Measurements from ENCODE around the gene FBXO44. TPM values are rescaled to one million over a fixed set of nuclear protein-coding genes. Genes with fewer than 3 reads are reported as not detected.

The FBXO44 gene
- total and polyA plus RNA-seq, 12 donors, result 6.3 to 121 (median 38.1) TPM

GRCh38 chr1:11646317-11646716 is 8.4 kb upstream of the FBXO44 start:
- H3K27me3 ChIP-seq, result no peaks in the 10 kb centered on the region
- no peak for DNase-seq
- peaks cover 13 to 28% of the 10 kb centered on the region in 2 donors for H3K4me1 ChIP-seq (replicated peaks in 1 of 2)
- H3K27ac ChIP-seq, result no peak overlapping the region
- intact Hi-C loops (cut with DNase I), result loop anchor here in 1 of 2 donors (10.0 kb wide), 1 partner anchor 602 kb away; the partner anchor contains the start of gene MASP2
- H3K9me3 ChIP-seq (replicated peaks in 1 of 3), result no peaks in the 10 kb centered on the region
- no peaks in the 10 kb centered on the region for H3K36me3 ChIP-seq (replicated peaks in 1 of 2)
- no peak overlapping the region for H3K4me3 ChIP-seq
- TF ChIP-seq POLR2A (IDR thresholded peaks at IDR 0.05), result no peak
- TF ChIP-seq, protein P1, sequence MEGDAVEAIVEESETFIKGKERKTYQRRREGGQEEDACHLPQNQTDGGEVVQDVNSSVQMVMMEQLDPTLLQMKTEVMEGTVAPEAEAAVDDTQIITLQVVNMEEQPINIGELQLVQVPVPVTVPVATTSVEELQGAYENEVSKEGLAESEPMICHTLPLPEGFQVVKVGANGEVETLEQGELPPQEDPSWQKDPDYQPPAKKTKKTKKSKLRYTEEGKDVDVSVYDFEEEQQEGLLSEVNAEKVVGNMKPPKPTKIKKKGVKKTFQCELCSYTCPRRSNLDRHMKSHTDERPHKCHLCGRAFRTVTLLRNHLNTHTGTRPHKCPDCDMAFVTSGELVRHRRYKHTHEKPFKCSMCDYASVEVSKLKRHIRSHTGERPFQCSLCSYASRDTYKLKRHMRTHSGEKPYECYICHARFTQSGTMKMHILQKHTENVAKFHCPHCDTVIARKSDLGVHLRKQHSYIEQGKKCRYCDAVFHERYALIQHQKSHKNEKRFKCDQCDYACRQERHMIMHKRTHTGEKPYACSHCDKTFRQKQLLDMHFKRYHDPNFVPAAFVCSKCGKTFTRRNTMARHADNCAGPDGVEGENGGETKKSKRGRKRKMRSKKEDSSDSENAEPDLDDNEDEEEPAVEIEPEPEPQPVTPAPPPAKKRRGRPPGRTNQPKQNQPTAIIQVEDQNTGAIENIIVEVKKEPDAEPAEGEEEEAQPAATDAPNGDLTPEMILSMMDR (IDR thresholded peaks at IDR 0.05), result no peak
- 84 to 90% (median 84%) methylated on average over 9 of the region's 9 CpGs for WGBS, 4 donors

- Histone ChIP-seq H3K27me3 (no peaks in the 10 kb centered on the region), H3K27ac (no peak overlapping the region), H3K36me3 (replicated peaks in 1 of 2) (no peaks in the 10 kb centered on the region), H3K4me1 (replicated peaks in 1 of 2) (peaks cover 13 to 28% of the 10 kb centered on the region in 2 donors), H3K9me3 (replicated peaks in 1 of 3) (no peaks in the 10 kb centered on the region), H3K4me3 (no peak overlapping the region)
- DNase-seq, result no peak
- TF ChIP-seq, protein P1 (IDR thresholded peaks at IDR 0.05), result no peak
- TF ChIP-seq POLR2A (IDR thresholded peaks at IDR 0.05), result no peak
- WGBS, 4 donors, result 85 to 93% (median 89%) methylated on average over 7 of the region's 7 CpGs
- intact Hi-C loops (cut with DNase I), result loop anchor here in 1 of 2 donors (10.0 kb wide), 1 partner anchor 603 kb away; the partner anchor contains the start of gene MASP2
Observed at GRCh38 chr1:11647333-11647732, 7.3 kb upstream of the FBXO44 start.

- WGBS, 4 donors, result 16 to 44% (median 33%) methylated on average over 3 to 6 of the region's 6 CpGs
- peak overlapping the region in 1 of 5 donors; percentile 31 for H3K27ac ChIP-seq
- TF ChIP-seq POLR2A (IDR thresholded peaks at IDR 0.05), result no peak
- TF ChIP-seq, protein P1 (IDR thresholded peaks at IDR 0.05), result no peak
- no peaks in the 10 kb centered on the region for H3K9me3 ChIP-seq (replicated peaks in 1 of 3)
- intact Hi-C loops (cut with DNase I), result loop anchor here in 1 of 2 donors (10.0 kb wide), 1 partner anchor 603 kb away; the partner anchor contains the start of gene MASP2
- peak in 6 of 7 donors; percentile 64 to 73 (median 70) for DNase-seq
- H3K27me3 ChIP-seq, result no peaks in the 10 kb centered on the region
- no peaks in the 10 kb centered on the region for H3K36me3 ChIP-seq (replicated peaks in 1 of 2)
- no peak overlapping the region for H3K4me3 ChIP-seq
- peaks cover 13 to 28% of the 10 kb centered on the region in 2 donors for H3K4me1 ChIP-seq (replicated peaks in 1 of 2)
Observed at GRCh38 chr1:11648039-11648438, 6.6 kb upstream of the FBXO44 start.

- Histone ChIP-seq H3K36me3 (replicated peaks in 1 of 2) (no peaks in the 10 kb centered on the region), H3K9me3 (replicated peaks in 1 of 3) (no peaks in the 10 kb centered on the region), H3K4me1 (replicated peaks in 1 of 2) (peaks cover 13 to 28% of the 10 kb centered on the region in 2 donors), H3K27ac (peak overlapping the region in 1 of 5 donors; percentile 31), H3K4me3 (peak overlapping the region in 1 of 4 donors; percentile 12), H3K27me3 (no peaks in the 10 kb centered on the region)
- peak in 4 of 7 donors; percentile 29 to 48 (median 39) for DNase-seq
- intact Hi-C loops (cut with DNase I), result loop anchor here in 1 of 2 donors (10.0 kb wide), 1 partner anchor 604 kb away; the partner anchor contains the start of gene MASP2
- WGBS, 4 donors, result 24 to 45% (median 32%) methylated on average over 11 to 30 of the region's 30 CpGs
- TF ChIP-seq, protein P1 (IDR thresholded peaks at IDR 0.05), result no peak
- no peak for TF ChIP-seq POLR2A (IDR thresholded peaks at IDR 0.05)
Observed at GRCh38 chr1:11648732-11649158, 5.9 kb upstream of the FBXO44 start.

Data from adrenal gland (tissue), 12 donors.